ENCODE results near the gene ADRM1.

GRCh38 chr20:62301773-62302340, 940 bp upstream of the ADRM1 start:
- TF ChIP-seq CHD1 (IDR thresholded peaks at IDR 0.05; ENCODE audit: low read depth, low read length): no peak
- no peak for TF ChIP-seq CEBPZ (IDR thresholded peaks at IDR 0.05; ENCODE audit: low read depth, low read length)
- TF ChIP-seq POLR2AphosphoS2 (IDR thresholded peaks at IDR 0.05; ENCODE audit: low read depth, low read length): no peak
- TF ChIP-seq EP300 (IDR thresholded peaks at IDR 0.05; ENCODE audit: borderline replicate concordance in 1 of 2, control insufficient read depth in 1 of 2, low read depth in 2 of 2, low read length in 2 of 2): no peak
- TF ChIP-seq CTCF (IDR thresholded peaks at IDR 0.05 in 2 of 3, conservative IDR thresholded peaks at IDR 0.05 in 1 of 3; ENCODE audit: control insufficient read depth in 2 of 3, extremely low read depth in 1 of 3, insufficient read depth in 1 of 3, low read depth in 3 of 3, low read length in 3 of 3): peak; percentile 85 to 96 (median 92)
- no peak for TF ChIP-seq USF2 (IDR thresholded peaks at IDR 0.05; ENCODE audit: borderline replicate concordance, low read depth, low read length)
- no peak for TF ChIP-seq MTA3 (IDR thresholded peaks at IDR 0.05; ENCODE audit: borderline replicate concordance, low read length)
- no peak for TF ChIP-seq ETV6 (conservative IDR thresholded peaks at IDR 0.05 in 1 of 2, IDR thresholded peaks at IDR 0.05 in 1 of 2; ENCODE audit: borderline replicate concordance in 1 of 2, low read depth in 1 of 2)
